HCT116 (cell line): ENCODE data around the gene POP5.
"Not testable (repeated sequence)": the region's sequence is repeated elsewhere in the genome, so short reads cannot be mapped to it uniquely, and the experiment has no call there.

Source experiments
- EZH2 ChIP-seq: fragments of 200-600 bp; sonication (generic); IDR thresholded peaks from 2 replicates; pipeline ENCODE4 v1.6.1; 2017; ENCODE audit warnings: antibody characterized with exemption, mixed run types
- JUND ChIP-seq: IDR thresholded peaks from 2 replicates; pipeline ENCODE4 v1.6.1; 2012
- POLR2A ChIP-seq: IDR thresholded peaks from 2 replicates; pipeline ENCODE4 v1.7.0; 2011; ENCODE audit warnings: borderline replicate concordance; ENCODE audit not compliant: insufficient read depth, insufficient read length; ENCODE audit errors: extremely low read depth
- POLR2AphosphoS5 ChIP-seq: IDR thresholded peaks from 2 replicates; pipeline ENCODE4 v1.6.1; 2011; ENCODE audit warnings: mild to moderate bottlenecking, low read depth, low read length, moderate library complexity
- TF ChIP-seq, protein P1 (sequence below), 3 experiments: fragments of 200-600 bp in 1 of 3; sonication (generic) in 1 of 3; IDR thresholded peaks in 2 of 3; conservative IDR thresholded peaks in 1 of 3; 2 replicates each; pipeline ENCODE4 v1.5.1; 2012 to 2017; ENCODE audit warnings: low read depth in 2 of 3, low read length in 2 of 3, antibody characterized with exemption in 1 of 3, borderline replicate concordance in 1 of 3, control low read depth in 1 of 3, mild to moderate bottlenecking in 1 of 3, mixed read lengths in 1 of 3, mixed run types in 1 of 3, moderate library complexity in 1 of 3; ENCODE audit not compliant: insufficient read depth in 1 of 3
- TF ChIP-seq, protein P2 (sequence below): IDR thresholded peaks from 2 replicates; pipeline ENCODE4 v1.6.1; 2012; ENCODE audit warnings: low read depth
- TF ChIP-seq, protein P3 (sequence below): IDR thresholded peaks from 2 replicates; pipeline ENCODE4 v1.6.1; 2011; ENCODE audit warnings: mild to moderate bottlenecking, low read length, moderate library complexity; ENCODE audit not compliant: insufficient replicate concordance; ENCODE audit errors: extremely low read depth

DNA sequence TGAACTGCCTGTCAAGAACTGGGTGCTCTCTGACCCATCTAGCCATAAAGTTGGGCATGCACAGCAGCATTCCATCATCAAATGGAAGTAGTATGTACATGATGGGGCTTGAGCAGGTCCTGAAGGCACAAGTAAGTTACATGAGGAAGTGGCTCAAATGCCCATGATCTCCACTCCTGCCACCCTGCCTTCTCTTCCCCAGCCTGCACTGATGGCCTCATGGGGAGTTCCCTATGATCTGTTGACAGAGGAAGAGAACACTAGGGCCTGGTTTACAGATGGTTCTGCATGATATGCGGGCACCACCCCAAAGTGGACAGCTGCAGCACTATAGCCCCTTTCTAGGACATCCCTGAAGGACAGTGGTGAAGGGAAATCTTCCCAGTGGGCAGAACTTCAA is 30.3 kb upstream of the POP5 start:
- not testable (repeated sequence) for TF ChIP-seq EZH2, POLR2A, JUND, POLR2AphosphoS5
- TF ChIP-seq, protein P1, sequence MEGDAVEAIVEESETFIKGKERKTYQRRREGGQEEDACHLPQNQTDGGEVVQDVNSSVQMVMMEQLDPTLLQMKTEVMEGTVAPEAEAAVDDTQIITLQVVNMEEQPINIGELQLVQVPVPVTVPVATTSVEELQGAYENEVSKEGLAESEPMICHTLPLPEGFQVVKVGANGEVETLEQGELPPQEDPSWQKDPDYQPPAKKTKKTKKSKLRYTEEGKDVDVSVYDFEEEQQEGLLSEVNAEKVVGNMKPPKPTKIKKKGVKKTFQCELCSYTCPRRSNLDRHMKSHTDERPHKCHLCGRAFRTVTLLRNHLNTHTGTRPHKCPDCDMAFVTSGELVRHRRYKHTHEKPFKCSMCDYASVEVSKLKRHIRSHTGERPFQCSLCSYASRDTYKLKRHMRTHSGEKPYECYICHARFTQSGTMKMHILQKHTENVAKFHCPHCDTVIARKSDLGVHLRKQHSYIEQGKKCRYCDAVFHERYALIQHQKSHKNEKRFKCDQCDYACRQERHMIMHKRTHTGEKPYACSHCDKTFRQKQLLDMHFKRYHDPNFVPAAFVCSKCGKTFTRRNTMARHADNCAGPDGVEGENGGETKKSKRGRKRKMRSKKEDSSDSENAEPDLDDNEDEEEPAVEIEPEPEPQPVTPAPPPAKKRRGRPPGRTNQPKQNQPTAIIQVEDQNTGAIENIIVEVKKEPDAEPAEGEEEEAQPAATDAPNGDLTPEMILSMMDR (IDR thresholded peaks at IDR 0.05 in 2 of 3, conservative IDR thresholded peaks at IDR 0.05 in 1 of 3; ENCODE audit: borderline replicate concordance in 1 of 3, insufficient read depth in 1 of 3, low read depth in 2 of 3, low read length in 2 of 3) = not testable (repeated sequence)
- TF ChIP-seq, protein P2, sequence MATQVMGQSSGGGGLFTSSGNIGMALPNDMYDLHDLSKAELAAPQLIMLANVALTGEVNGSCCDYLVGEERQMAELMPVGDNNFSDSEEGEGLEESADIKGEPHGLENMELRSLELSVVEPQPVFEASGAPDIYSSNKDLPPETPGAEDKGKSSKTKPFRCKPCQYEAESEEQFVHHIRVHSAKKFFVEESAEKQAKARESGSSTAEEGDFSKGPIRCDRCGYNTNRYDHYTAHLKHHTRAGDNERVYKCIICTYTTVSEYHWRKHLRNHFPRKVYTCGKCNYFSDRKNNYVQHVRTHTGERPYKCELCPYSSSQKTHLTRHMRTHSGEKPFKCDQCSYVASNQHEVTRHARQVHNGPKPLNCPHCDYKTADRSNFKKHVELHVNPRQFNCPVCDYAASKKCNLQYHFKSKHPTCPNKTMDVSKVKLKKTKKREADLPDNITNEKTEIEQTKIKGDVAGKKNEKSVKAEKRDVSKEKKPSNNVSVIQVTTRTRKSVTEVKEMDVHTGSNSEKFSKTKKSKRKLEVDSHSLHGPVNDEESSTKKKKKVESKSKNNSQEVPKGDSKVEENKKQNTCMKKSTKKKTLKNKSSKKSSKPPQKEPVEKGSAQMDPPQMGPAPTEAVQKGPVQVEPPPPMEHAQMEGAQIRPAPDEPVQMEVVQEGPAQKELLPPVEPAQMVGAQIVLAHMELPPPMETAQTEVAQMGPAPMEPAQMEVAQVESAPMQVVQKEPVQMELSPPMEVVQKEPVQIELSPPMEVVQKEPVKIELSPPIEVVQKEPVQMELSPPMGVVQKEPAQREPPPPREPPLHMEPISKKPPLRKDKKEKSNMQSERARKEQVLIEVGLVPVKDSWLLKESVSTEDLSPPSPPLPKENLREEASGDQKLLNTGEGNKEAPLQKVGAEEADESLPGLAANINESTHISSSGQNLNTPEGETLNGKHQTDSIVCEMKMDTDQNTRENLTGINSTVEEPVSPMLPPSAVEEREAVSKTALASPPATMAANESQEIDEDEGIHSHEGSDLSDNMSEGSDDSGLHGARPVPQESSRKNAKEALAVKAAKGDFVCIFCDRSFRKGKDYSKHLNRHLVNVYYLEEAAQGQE = not testable (repeated sequence)
- TF ChIP-seq, protein P3, sequence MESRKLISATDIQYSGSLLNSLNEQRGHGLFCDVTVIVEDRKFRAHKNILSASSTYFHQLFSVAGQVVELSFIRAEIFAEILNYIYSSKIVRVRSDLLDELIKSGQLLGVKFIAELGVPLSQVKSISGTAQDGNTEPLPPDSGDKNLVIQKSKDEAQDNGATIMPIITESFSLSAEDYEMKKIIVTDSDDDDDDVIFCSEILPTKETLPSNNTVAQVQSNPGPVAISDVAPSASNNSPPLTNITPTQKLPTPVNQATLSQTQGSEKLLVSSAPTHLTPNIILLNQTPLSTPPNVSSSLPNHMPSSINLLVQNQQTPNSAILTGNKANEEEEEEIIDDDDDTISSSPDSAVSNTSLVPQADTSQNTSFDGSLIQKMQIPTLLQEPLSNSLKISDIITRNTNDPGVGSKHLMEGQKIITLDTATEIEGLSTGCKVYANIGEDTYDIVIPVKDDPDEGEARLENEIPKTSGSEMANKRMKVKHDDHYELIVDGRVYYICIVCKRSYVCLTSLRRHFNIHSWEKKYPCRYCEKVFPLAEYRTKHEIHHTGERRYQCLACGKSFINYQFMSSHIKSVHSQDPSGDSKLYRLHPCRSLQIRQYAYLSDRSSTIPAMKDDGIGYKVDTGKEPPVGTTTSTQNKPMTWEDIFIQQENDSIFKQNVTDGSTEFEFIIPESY = not testable (repeated sequence)
